ENCODE measurements around the gene GRM5.

DNA sequence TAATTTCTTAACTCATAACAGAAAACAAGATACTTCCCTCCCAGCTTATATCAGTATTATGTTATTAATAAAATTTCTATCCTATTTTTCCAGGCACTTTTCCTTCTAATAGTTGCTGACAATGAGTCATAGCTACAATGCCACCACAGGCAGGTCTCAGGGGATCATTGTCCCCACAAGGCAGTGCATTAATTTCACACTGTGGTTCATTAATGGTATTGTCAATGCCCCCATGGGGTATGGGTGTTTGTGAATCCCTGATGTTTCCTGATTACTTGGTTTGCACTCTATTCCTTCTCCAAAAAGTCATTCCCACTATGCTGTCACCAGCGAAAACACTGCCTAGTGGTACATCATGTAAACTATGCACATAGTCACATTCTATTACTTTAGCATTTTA is 382.8 kb downstream of the GRM5 start:
- TF ChIP-seq TAF1 (IDR thresholded peaks at IDR 0.05; ENCODE audit: low read depth, low read length) (no peak), POLR2A (IDR thresholded peaks at IDR 0.05; ENCODE audit: low read depth, low read length) (no peak), POLR2AphosphoS5 (IDR thresholded peaks at IDR 0.05; ENCODE audit: low read depth, low read length) (no peak), SPI1 (IDR thresholded peaks at IDR 0.05; ENCODE audit: low read depth, low read length) (no peak), POU2F2 (IDR thresholded peaks at IDR 0.05; ENCODE audit: low read depth, low read length) (no peak), PAX5 (IDR thresholded peaks at IDR 0.05; ENCODE audit: insufficient read depth, low read length, severe bottlenecking) (no peak)
